Activated CD8-positive, alpha-beta T cell treated with anti-CD3 and anti-CD28 coated beads for 36 hours (primary cell): ENCODE measurements around the gene PAX8. TPM values are rescaled to one million over a fixed set of nuclear protein-coding genes. Genes with fewer than 3 reads are reported as not detected.

ENCODE experiments used
- ATAC-seq: fragments of 200-7000 bp; cut with Tn5 transposase; one replicate; pipeline ENCODE4 v1.10.0; 2021; ENCODE audit warnings: mild to moderate bottlenecking, moderate library complexity
- CTCF ChIA-PET: fragments of 350-600 bp; sonication (Branson Sonifier 250); formaldehyde crosslinking; loops from one replicate; lab custom pipeline; 2021; ENCODE audit warnings: antibody characterized with exemption; lab: Charles Lee
- POLR2A ChIA-PET: fragments of 350-600 bp; sonication (Branson Sonifier 250); formaldehyde crosslinking; loops from one replicate; lab custom pipeline; 2021; ENCODE audit warnings: antibody characterized with exemption; lab: Charles Lee
- DNase-seq: peaks from one replicate; pipeline ENCODE4 v3.0.0-alpha.2; 2020
- H3K27ac Mint-ChIP-seq: one replicate; pipeline ENCODE4 v1.8.0; 2021; ENCODE audit warnings: mild to moderate bottlenecking, mixed read lengths
- H3K27me3 Mint-ChIP-seq: one replicate; pipeline ENCODE4 v1.8.0; 2021; ENCODE audit warnings: mixed read lengths
- H3K36me3 Mint-ChIP-seq: one replicate; pipeline ENCODE4 v1.8.0; 2021; ENCODE audit warnings: low read depth, mixed read lengths
- H3K4me1 Mint-ChIP-seq: one replicate; pipeline ENCODE4 v1.8.0; 2021; ENCODE audit warnings: low read depth, mixed read lengths
- H3K4me3 Mint-ChIP-seq: one replicate; pipeline ENCODE4 v1.8.0; 2021; ENCODE audit warnings: mild to moderate bottlenecking, moderate library complexity, mixed read lengths
- H3K9me3 Mint-ChIP-seq: one replicate; pipeline ENCODE4 v1.8.0; 2021; ENCODE audit warnings: mixed read lengths
- intact Hi-C: fragments of 100-400 bp; cut with micrococcal nuclease; formaldehyde crosslinking; loops from one replicate; pipeline ENCODE4 v1.10.0; 2022
- total RNA-seq, 2 experiments: library from RNA; stranded (reverse); gene quantifications; one replicate each; pipeline ENCODE4 v1.2.3, GENCODE V29; 2021
- TF ChIP-seq, protein P1 (sequence below): fragments of 200-600 bp; IDR thresholded peaks from one replicate; pipeline ENCODE4 v1.8.0; 2022; ENCODE audit warnings: antibody characterized with exemption, mild to moderate bottlenecking

Gene PAX8
- total RNA-seq, 2 experiments from 2014 or later, result 0.43 to 0.63 TPM

DNA sequence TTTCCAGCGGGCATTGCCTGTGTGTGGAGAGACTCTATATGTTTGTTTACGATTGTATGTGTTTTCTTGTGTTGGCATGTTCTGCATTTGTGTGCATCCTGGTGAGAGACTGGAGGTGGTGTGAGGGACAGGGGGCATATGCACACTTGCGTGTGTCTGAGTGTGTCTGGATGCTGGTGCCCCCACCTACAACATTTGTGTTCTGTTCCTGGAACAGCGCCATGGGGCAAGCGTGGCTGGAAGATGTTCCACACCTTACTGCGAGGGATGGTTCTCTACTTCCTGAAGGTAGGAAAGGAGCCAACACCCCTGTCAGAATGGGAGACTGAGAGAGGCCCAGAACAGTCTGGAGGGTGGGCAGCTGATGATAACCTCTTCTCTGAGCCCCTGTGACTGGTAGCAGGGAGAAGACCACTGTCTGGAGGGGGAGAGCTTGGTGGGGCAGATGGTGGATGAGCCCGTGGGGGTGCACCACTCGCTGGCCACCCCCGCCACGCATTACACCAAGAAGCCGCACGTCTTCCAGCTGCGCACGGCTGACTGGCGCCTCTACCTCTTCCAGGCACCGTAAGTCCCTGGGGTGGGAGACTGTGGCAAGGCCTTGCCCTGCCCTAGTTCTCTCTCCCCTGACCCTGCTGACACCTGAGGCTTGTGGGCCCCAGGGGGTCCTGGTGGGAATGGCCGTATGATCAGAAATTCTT, 81.2 kb downstream of the PAX8 start:
- peak overlapping the region; percentile 62 for H3K27ac Mint-ChIP-seq
- no peaks in the 10 kb centered on the region for H3K9me3 Mint-ChIP-seq
- TF ChIP-seq, protein P1, sequence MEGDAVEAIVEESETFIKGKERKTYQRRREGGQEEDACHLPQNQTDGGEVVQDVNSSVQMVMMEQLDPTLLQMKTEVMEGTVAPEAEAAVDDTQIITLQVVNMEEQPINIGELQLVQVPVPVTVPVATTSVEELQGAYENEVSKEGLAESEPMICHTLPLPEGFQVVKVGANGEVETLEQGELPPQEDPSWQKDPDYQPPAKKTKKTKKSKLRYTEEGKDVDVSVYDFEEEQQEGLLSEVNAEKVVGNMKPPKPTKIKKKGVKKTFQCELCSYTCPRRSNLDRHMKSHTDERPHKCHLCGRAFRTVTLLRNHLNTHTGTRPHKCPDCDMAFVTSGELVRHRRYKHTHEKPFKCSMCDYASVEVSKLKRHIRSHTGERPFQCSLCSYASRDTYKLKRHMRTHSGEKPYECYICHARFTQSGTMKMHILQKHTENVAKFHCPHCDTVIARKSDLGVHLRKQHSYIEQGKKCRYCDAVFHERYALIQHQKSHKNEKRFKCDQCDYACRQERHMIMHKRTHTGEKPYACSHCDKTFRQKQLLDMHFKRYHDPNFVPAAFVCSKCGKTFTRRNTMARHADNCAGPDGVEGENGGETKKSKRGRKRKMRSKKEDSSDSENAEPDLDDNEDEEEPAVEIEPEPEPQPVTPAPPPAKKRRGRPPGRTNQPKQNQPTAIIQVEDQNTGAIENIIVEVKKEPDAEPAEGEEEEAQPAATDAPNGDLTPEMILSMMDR, result no peak
- ChIA-PET POLR2A (interaction anchor here (0.8 to 1.8 kb wide), 7 partner anchors 14 to 58 kb away, joined by 3 to 6 read pairs (median 4); no protein-coding TSS in a partner anchor), CTCF (interaction anchor here (1.1 to 12.4 kb wide), 8 partner anchors 17 to 193 kb away, joined by 3 to 212 read pairs (median 10); partner anchors contain the start of gene PSD4)
- no peak for DNase-seq
- ATAC-seq, result no peak
- intact Hi-C loops, result loop anchor here (2.0 kb wide), 1 partner anchor 61 kb away; no protein-coding TSS in a partner anchor
- no peaks in the 10 kb centered on the region for H3K27me3 Mint-ChIP-seq
- H3K36me3 Mint-ChIP-seq, result peaks cover 76% of the 10 kb centered on the region
- peaks cover 9% of the 10 kb centered on the region for H3K4me1 Mint-ChIP-seq
- no peak overlapping the region for H3K4me3 Mint-ChIP-seq

DNA sequence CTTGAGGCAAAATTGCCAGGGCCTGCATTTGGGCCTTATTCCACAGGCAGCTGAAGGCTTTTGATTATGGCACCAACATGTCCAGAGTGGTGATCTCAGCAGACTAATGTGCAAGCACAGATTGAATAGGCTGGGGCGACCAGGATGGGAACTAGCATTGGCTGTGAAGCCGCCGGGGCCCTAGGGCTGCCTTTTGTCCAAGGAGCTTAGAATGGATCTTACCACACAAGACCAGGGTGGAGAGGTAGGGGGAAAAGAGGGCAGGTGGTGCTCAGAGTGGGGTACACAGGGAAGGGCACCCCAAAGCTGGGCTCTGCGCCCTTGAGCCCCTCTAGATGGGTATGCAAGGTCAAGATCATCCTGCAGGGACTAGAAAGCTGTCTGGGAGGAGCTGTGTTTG, 81.9 kb downstream of the PAX8 start:
- Mint-ChIP-seq H3K4me1 (peaks cover 9% of the 10 kb centered on the region), H3K36me3 (peaks cover 76% of the 10 kb centered on the region), H3K4me3 (no peak overlapping the region), H3K27me3 (no peaks in the 10 kb centered on the region), H3K27ac (peak overlapping the region; percentile 62), H3K9me3 (no peaks in the 10 kb centered on the region)
- POLR2A ChIA-PET, result interaction anchor here (0.8 to 1.2 kb wide), 5 partner anchors 15 to 58 kb away, joined by 3 to 6 read pairs (median 3); no protein-coding TSS in a partner anchor
- DNase-seq, result no peak
- intact Hi-C loops, result no loop called here
- ATAC-seq, result no peak
- TF ChIP-seq, protein P1, result no peak
- CTCF ChIA-PET, result interaction anchor here (1.1 to 12.4 kb wide), 4 partner anchors 23 to 193 kb away, joined by 3 to 212 read pairs (median 24); partner anchors contain the start of gene PSD4

DNA sequence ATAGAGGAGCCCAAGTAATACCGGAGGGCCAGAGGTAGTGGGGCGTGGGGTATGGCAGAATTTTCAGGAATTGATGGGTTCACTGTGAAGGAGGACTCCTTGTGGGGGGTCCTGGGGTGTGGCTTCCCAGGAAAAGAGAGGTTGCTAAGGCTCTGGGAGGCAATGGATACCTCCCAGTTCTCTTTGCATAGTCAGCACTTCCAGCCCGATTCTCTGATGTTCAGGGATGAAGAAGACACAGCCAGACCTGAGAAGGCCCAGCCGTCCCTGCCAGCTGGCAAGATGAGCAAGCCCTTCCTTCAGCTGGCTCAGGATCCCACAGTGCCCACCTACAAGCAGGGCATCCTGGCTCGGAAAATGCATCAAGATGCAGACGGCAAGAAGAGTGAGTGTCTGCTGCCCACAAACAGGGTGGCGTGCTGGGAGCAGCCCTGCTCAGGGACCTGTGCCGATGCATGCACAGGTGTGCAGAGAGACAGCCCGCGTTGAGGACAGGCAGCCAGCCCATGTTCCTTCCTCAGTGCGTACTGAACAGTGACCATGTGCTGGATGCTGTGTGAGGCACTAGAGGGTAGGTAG, 82.7 kb downstream of the PAX8 start:
- CTCF ChIA-PET, result interaction anchor here (4.3 to 12.4 kb wide), 2 partner anchors 22 to 59 kb away, joined by 44 to 212 read pairs; partner anchors contain the start of gene PSD4

DNA sequence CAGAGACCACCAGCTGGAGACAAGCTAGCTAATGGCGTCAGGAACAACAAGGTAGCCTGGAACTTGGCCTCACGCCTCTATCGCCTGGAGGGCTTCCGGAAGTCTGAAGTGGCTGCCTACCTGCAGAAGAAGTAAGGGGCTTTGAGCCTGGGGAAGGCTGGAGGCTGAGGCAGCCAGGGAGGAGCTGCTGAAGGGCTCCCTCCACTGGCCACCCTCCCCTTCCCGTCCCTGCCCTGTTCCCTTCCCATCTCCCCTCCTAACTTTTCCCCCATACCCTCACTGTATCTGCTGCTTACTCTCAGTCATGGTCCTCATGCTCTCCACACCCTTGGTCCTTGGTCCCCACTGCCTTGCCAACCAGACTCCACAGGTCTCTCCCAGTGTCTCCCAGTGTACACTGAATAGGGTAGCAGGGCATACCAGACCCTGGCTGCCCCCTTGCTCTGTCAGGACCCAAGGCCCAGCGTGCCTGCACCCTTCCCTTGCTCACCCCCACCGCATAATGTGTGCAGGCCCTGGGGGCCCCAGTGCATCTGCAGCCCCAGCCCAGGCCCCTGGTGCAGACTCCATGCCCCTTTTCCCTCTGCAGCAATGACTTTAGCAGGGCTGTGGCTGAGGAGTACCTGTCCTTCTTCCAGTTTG, 86.1 kb downstream of the PAX8 start:
- no peaks in the 10 kb centered on the region for H3K9me3 Mint-ChIP-seq
- CTCF ChIA-PET, result interaction anchor here (1.7 to 2.4 kb wide), 3 partner anchors 11 to 109 kb away, joined by 6 to 9 read pairs (median 7); no protein-coding TSS in a partner anchor
- DNase-seq (no peak), ATAC-seq (no peak)
- peaks cover 28% of the 10 kb centered on the region for H3K4me1 Mint-ChIP-seq
- no peaks in the 10 kb centered on the region for H3K27me3 Mint-ChIP-seq
- TF ChIP-seq, protein P1, result no peak
- intact Hi-C loops, result no loop called here
- H3K36me3 Mint-ChIP-seq, result peaks cover 72% of the 10 kb centered on the region
- H3K27ac Mint-ChIP-seq, result no peak overlapping the region
- POLR2A ChIA-PET, result interaction anchor here (2.0 to 4.5 kb wide), 2 partner anchors 9 to 12 kb away, joined by 6 to 22 read pairs; no protein-coding TSS in a partner anchor
- no peak overlapping the region for H3K4me3 Mint-ChIP-seq

More for the DNA sequence above, 82.7 kb downstream of the PAX8 start:
- Mint-ChIP-seq H3K27me3 (no peaks in the 10 kb centered on the region), H3K9me3 (no peaks in the 10 kb centered on the region), H3K4me1 (peaks cover 9% of the 10 kb centered on the region), H3K27ac (peak overlapping the region; percentile 62), H3K4me3 (no peak overlapping the region), H3K36me3 (peaks cover 75% of the 10 kb centered on the region)
- DNase-seq, result no peak
- TF ChIP-seq, protein P1, result no peak
- intact Hi-C loops, result no loop called here
- POLR2A ChIA-PET, result interaction anchor here (1.0 to 4.5 kb wide), 4 partner anchors 13 to 31 kb away, joined by 3 to 22 read pairs (median 4); no protein-coding TSS in a partner anchor
- no peak for ATAC-seq
